ENCODE results near the gene ALDH4A1.

- TF ChIP-seq CTCF (IDR thresholded peaks at IDR 0.05), result no peak
- TF ChIP-seq POLR2A (IDR thresholded peaks at IDR 0.05), result no peak
Observed at GRCh38 chr1:18879215-18879790, 23.1 kb downstream of the ALDH4A1 start.

All from lower leg skin (tissue), 3 donors.